Left cardiac atrium (tissue), 4 donors: ENCODE measurements around the gene TSC1. TPM values are rescaled to one million over a fixed set of nuclear protein-coding genes. Genes with fewer than 3 reads are reported as not detected.

ENCODE experiments used
- ATAC-seq, 2 donors: fragments of 200-7000 bp; cut with Tn5 transposase; one replicate each; pipeline ENCODE4 v1.9.1; 2020; ENCODE audit warnings: mild to moderate bottlenecking in 2 of 2, moderate library complexity in 2 of 2
- DNase-seq: peaks from one replicate; pipeline ENCODE4 v3.0.0-alpha.2; 2020
- intact Hi-C, 2 donors: fragments of 100-400 bp; cut with DNase I; formaldehyde crosslinking; loops; one replicate each; pipeline versions ENCODE4 v1.14.1 to v1.15.1; 2022 to 2023
- total RNA-seq, 2 donors: library from RNA; stranded (reverse); fragmentation: NEBNext Ultra II Directional; extraction: Animal tissue kit (Norgen Biotek cat#: 25700); gene quantifications; one replicate each; pipeline ENCODE4 v1.2.1, GENCODE V29; 2021
- donor health status: DM: no; HTN: yes; CAD: no.
- donor health status: DM: no; HTN: yes; CAD: no; lungs with severe emphysema.
- donor health status: DM: yes; HTN: yes; CAD: no.
- donor health status: Dilated cardiomyopathy.

The TSC1 gene
- total RNA-seq, 2 donors from 2014 or later, result 25.3 to 30.5 TPM

- peak; percentile 60 for DNase-seq
- ATAC-seq, result peak; percentile 81 to 85
- intact Hi-C loops, result loop anchor here in 1 of 2 donors (2.0 to 10.0 kb wide), 2 partner anchors 237 to 491 kb away; partner anchors contain the start of genes CFAP77 and DDX31
These were observed 42.3 kb downstream of the TSC1 start for GRCh38 chr9:132901858-132902831.

- ATAC-seq, result no peak
- intact Hi-C loops, result no loop called here
These were observed 46.4 kb downstream of the TSC1 start for GRCh38 chr9:132898051-132898450.

GRCh38 chr9:132896906-132897305 is 47.5 kb downstream of the TSC1 start:
- ATAC-seq (peak; percentile 73 to 83), DNase-seq (no peak)
- intact Hi-C loops, result no loop called here

More at GRCh38 chr9:132898051-132898450, 46.4 kb downstream of the TSC1 start:
- DNase-seq, result no peak

- intact Hi-C loops, result no loop called here
- DNase-seq, result no peak
- no peak for ATAC-seq
These were observed 48.2 kb downstream of the TSC1 start for GRCh38 chr9:132896264-132896663.

GRCh38 chr9:132894862-132895835 is 49.3 kb downstream of the TSC1 start:
- intact Hi-C loops, result no loop called here
- no peak for ATAC-seq
- no peak for DNase-seq

- ATAC-seq (no peak), DNase-seq (no peak)
- intact Hi-C loops, result no loop called here
These were observed 50.1 kb downstream of the TSC1 start for GRCh38 chr9:132894346-132894745.

GRCh38 chr9:132892400-132892799 is 52.0 kb downstream of the TSC1 start:
- DNase-seq, result no peak
- ATAC-seq, result no peak
- intact Hi-C loops, result no loop called here

GRCh38 chr9:132888151-132888550 is 56.3 kb downstream of the TSC1 start:
- DNase-seq (no peak), ATAC-seq (no peak)
- intact Hi-C loops, result no loop called here

GRCh38 chr9:132887181-132888120 is 57.0 kb downstream of the TSC1 start:
- DNase-seq, result no peak
- ATAC-seq, result no peak
- intact Hi-C loops, result no loop called here

GRCh38 chr9:132886334-132886725 is 58.1 kb downstream of the TSC1 start:
- intact Hi-C loops, result no loop called here
- DNase-seq (no peak), ATAC-seq (no peak)

- intact Hi-C loops, result no loop called here
- DNase-seq (no peak), ATAC-seq (no peak)
These were observed 58.6 kb downstream of the TSC1 start for GRCh38 chr9:132885720-132886333.

- ATAC-seq (no peak), DNase-seq (no peak)
- intact Hi-C loops, result no loop called here
These were observed 60.8 kb downstream of the TSC1 start for GRCh38 chr9:132883349-132884294.

GRCh38 chr9:132882616-132883015 is 61.8 kb downstream of the TSC1 start:
- ATAC-seq, result no peak
- no peak for DNase-seq
- intact Hi-C loops, result no loop called here

- intact Hi-C loops, result no loop called here
- ATAC-seq, result no peak
- no peak for DNase-seq
These were observed 62.6 kb downstream of the TSC1 start for GRCh38 chr9:132881826-132882225.

GRCh38 chr9:132880324-132880661 is 64.1 kb downstream of the TSC1 start:
- ATAC-seq, result no peak
- intact Hi-C loops, result no loop called here
- no peak for DNase-seq

GRCh38 chr9:132879457-132880323 is 64.7 kb downstream of the TSC1 start:
- ATAC-seq, result no peak
- DNase-seq, result no peak
- intact Hi-C loops, result no loop called here
